ENCODE measurements around the gene C2orf76. TPM values are rescaled to one million over a fixed set of nuclear protein-coding genes. Genes with fewer than 3 reads are reported as not detected.

C2orf76 gene
- total RNA-seq, 1 experiment from 2014 or later, result 5.7 TPM

- no peak overlapping the region for H2AFZ ChIP-seq (ENCODE audit: low read length)
- H3K27ac ChIP-seq (ENCODE audit: insufficient read length, low read depth, low read length), result no peak overlapping the region
- H2BK20ac ChIP-seq (ENCODE audit: low read depth, low read length, poor library complexity, severe bottlenecking), result no peak overlapping the region
- no peak overlapping the region for H3K4ac ChIP-seq (ENCODE audit: low read depth, low read length)
- H2BK15ac ChIP-seq (ENCODE audit: low read depth, low read length), result no peak overlapping the region
- no peak overlapping the region for H2BK120ac ChIP-seq (ENCODE audit: low read depth, low read length, poor library complexity, severe bottlenecking)
- DNase-seq, result no peak
- no peak overlapping the region for H3K14ac ChIP-seq (ENCODE audit: insufficient read depth, low read length)
- H3K9ac ChIP-seq (ENCODE audit: extremely low read depth, insufficient read length, low read length), result no peak overlapping the region
- no peak overlapping the region for H4K8ac ChIP-seq (replicated peaks; ENCODE audit: insufficient read length, low read depth, low read length)
- no peak overlapping the region for H3K4me2 ChIP-seq (ENCODE audit: insufficient read depth, insufficient read length, low read length)
- H3K79me1 ChIP-seq (ENCODE audit: insufficient read depth, low read depth, low read length, poor library complexity, severe bottlenecking), result no peaks in the 10 kb centered on the region
- no peak overlapping the region for H3K4me3 Mint-ChIP-seq
- no peak overlapping the region for H2BK5ac ChIP-seq (ENCODE audit: insufficient read length, low read length)
- peaks cover 2% of the 10 kb centered on the region; the same call in 1 of the 2 replicates for H3K27me3 Mint-ChIP-seq (ENCODE audit: low read depth)
- no peak overlapping the region for H4K91ac ChIP-seq (ENCODE audit: insufficient read length, low read depth, low read length)
- no peaks in the 10 kb centered on the region for H4K20me1 ChIP-seq (ENCODE audit: control insufficient read depth, insufficient read depth, insufficient read length)
- no peaks in the 10 kb centered on the region for H3K9me3 Mint-ChIP-seq
- no peaks in the 10 kb centered on the region for H3K36me3 Mint-ChIP-seq (ENCODE audit: insufficient read depth in 1 of 3, low read depth in 3 of 3)
- no peak overlapping the region for H3K27ac Mint-ChIP-seq
- no peaks in the 10 kb centered on the region for H3K9me3 ChIP-seq (ENCODE audit: control insufficient read depth, low read depth, low read length)
- no peak for TF ChIP-seq CTCF (conservative IDR thresholded peaks at IDR 0.05)
- no peaks in the 10 kb centered on the region for H3K23me2 ChIP-seq (ENCODE audit: insufficient read length, low read depth, low read length, poor library complexity, severe bottlenecking)
- H3K4me1 Mint-ChIP-seq, result peaks cover 23 to 36% of the 10 kb centered on the region in 2 experiments
- H3K18ac ChIP-seq (ENCODE audit: insufficient read length, low read depth, low read length), result no peak overlapping the region
- H3K79me2 ChIP-seq (ENCODE audit: insufficient read depth, low read length), result no peaks in the 10 kb centered on the region
- H3T11ph ChIP-seq (ENCODE audit: low read length), result no peak overlapping the region
- H3K27me3 ChIP-seq (ENCODE audit: insufficient read depth, low read length), result no peaks in the 10 kb centered on the region
- no peak overlapping the region for H2AK5ac ChIP-seq (ENCODE audit: insufficient read length, low read length)
- WGBS (ENCODE audit: extremely low coverage, insufficient read length, low lambda C conversion rate), result no CpG with 5 or more reads among the region's 4 CpGs
- no peak overlapping the region for H2BK12ac ChIP-seq (ENCODE audit: insufficient read length, low read depth, low read length)
- H3K56ac ChIP-seq (ENCODE audit: insufficient read length, low read depth, low read length), result no peak overlapping the region
- H3K4me1 ChIP-seq (ENCODE audit: insufficient read depth, low read length), result no peaks in the 10 kb centered on the region
- no peak overlapping the region for H3K23ac ChIP-seq (ENCODE audit: insufficient read length, low read depth, low read length)
- no peak overlapping the region for H4K5ac ChIP-seq (ENCODE audit: insufficient read length, low read depth, low read length)
These were observed 18.3 kb upstream of the C2orf76 start for GRCh38 chr2:119384971-119385370.

Data from H9 (cell line).